ENCODE results near the gene FRMD1. TPM values are rescaled to one million over a fixed set of nuclear protein-coding genes. Genes with fewer than 3 reads are reported as not detected.

Gene FRMD1
- total RNA-seq, 1 donor from 2014 or later, result not detected

- Histone ChIP-seq H3K4me2 (ENCODE audit: low read length) (peak overlapping the region; percentile 83), H3K9ac (ENCODE audit: low read length) (peak overlapping the region; percentile 68), H3K4me1 (ENCODE audit: insufficient read depth, low read length) (peaks cover 25% of the 10 kb centered on the region), H3K9me3 (ENCODE audit: insufficient read depth, low read depth, low read length) (peaks cover 16% of the 10 kb centered on the region), H3K27ac (ENCODE audit: low read depth, low read length) (peak overlapping the region; percentile 34), H3K4me3 (ENCODE audit: insufficient read depth, low read depth, low read length) (peak overlapping the region; percentile 55), H3K36me3 (ENCODE audit: insufficient read depth, low read length) (no peaks in the 10 kb centered on the region), H2AFZ (ENCODE audit: low read depth, low read length) (peak overlapping the region; percentile 83), H4K20me1 (ENCODE audit: insufficient read depth, low read length) (no peaks in the 10 kb centered on the region), H3K79me2 (ENCODE audit: insufficient read depth, low read length) (no peaks in the 10 kb centered on the region), H3K27me3 (ENCODE audit: insufficient read depth, low read length) (no peaks in the 10 kb centered on the region)
- peak; percentile 78 for DNase-seq (ENCODE audit: low read depth)
- no peak overlapping the region for H3K27ac Mint-ChIP-seq (ENCODE audit: unreplicated experiment)
- no peak for FAIRE-seq
- H3K4me1 Mint-ChIP-seq (ENCODE audit: low read depth, unreplicated experiment), result peaks cover 20% of the 10 kb centered on the region
- H3K4me3 Mint-ChIP-seq (ENCODE audit: unreplicated experiment), result no peak overlapping the region
- peaks cover 23% of the 10 kb centered on the region for H3K9me3 Mint-ChIP-seq (ENCODE audit: unreplicated experiment)
- no peaks in the 10 kb centered on the region for H3K27me3 Mint-ChIP-seq (ENCODE audit: low read depth, unreplicated experiment)
- TF ChIP-seq EZH2 (IDR thresholded peaks at IDR 0.05; ENCODE audit: insufficient read depth, low read length) (no peak), CTCF (IDR thresholded peaks at IDR 0.05; ENCODE audit: insufficient read depth, low read depth, low read length) (no peak)
- no peaks in the 10 kb centered on the region for H3K36me3 Mint-ChIP-seq (ENCODE audit: low read depth, unreplicated experiment)
These were observed 43.8 kb downstream of the FRMD1 start for GRCh38 chr6:168035098-168035660.

GRCh38 chr6:168034537-168034936, 44.5 kb downstream of the FRMD1 start:
- H3K4me3 Mint-ChIP-seq (ENCODE audit: unreplicated experiment), result no peak overlapping the region
- no peak overlapping the region for H3K27ac Mint-ChIP-seq (ENCODE audit: unreplicated experiment)
- H3K27me3 Mint-ChIP-seq (ENCODE audit: low read depth, unreplicated experiment), result no peaks in the 10 kb centered on the region
- no peak overlapping the region for H3K27ac ChIP-seq (ENCODE audit: low read depth, low read length)
- TF ChIP-seq CTCF (IDR thresholded peaks at IDR 0.05; ENCODE audit: insufficient read depth, low read depth, low read length), result no peak
- no peak for TF ChIP-seq EZH2 (IDR thresholded peaks at IDR 0.05; ENCODE audit: insufficient read depth, low read length)
- H3K79me2 ChIP-seq (ENCODE audit: insufficient read depth, low read length), result no peaks in the 10 kb centered on the region
- H3K27me3 ChIP-seq (ENCODE audit: insufficient read depth, low read length), result no peaks in the 10 kb centered on the region
- H3K4me2 ChIP-seq (ENCODE audit: low read length), result no peak overlapping the region
- H3K36me3 Mint-ChIP-seq (ENCODE audit: low read depth, unreplicated experiment), result no peaks in the 10 kb centered on the region
- no peak overlapping the region for H3K9ac ChIP-seq (ENCODE audit: low read length)
- no peaks in the 10 kb centered on the region for H3K36me3 ChIP-seq (ENCODE audit: insufficient read depth, low read length)
- H3K9me3 ChIP-seq (ENCODE audit: insufficient read depth, low read depth, low read length), result peaks cover 11% of the 10 kb centered on the region
- FAIRE-seq (no peak), DNase-seq (ENCODE audit: low read depth) (no peak)
- peaks cover 25% of the 10 kb centered on the region for H3K4me1 Mint-ChIP-seq (ENCODE audit: low read depth, unreplicated experiment)
- H4K20me1 ChIP-seq (ENCODE audit: insufficient read depth, low read length), result no peaks in the 10 kb centered on the region
- peaks cover 25% of the 10 kb centered on the region for H3K4me1 ChIP-seq (ENCODE audit: insufficient read depth, low read length)
- H3K4me3 ChIP-seq (ENCODE audit: insufficient read depth, low read depth, low read length), result no peak overlapping the region
- H2AFZ ChIP-seq (ENCODE audit: low read depth, low read length), result no peak overlapping the region
- H3K9me3 Mint-ChIP-seq (ENCODE audit: unreplicated experiment), result peaks cover 17% of the 10 kb centered on the region

GRCh38 chr6:168033791-168034190, 45.2 kb downstream of the FRMD1 start:
- H3K9me3 ChIP-seq (ENCODE audit: insufficient read depth, low read depth, low read length), result peaks cover 6% of the 10 kb centered on the region
- no peak overlapping the region for H3K27ac ChIP-seq (ENCODE audit: low read depth, low read length)
- H3K79me2 ChIP-seq (ENCODE audit: insufficient read depth, low read length), result no peaks in the 10 kb centered on the region
- no peak overlapping the region for H2AFZ ChIP-seq (ENCODE audit: low read depth, low read length)
- no peak for FAIRE-seq
- Mint-ChIP-seq H3K27me3 (ENCODE audit: low read depth, unreplicated experiment) (no peaks in the 10 kb centered on the region), H3K4me1 (ENCODE audit: low read depth, unreplicated experiment) (peaks cover 25% of the 10 kb centered on the region), H3K27ac (ENCODE audit: unreplicated experiment) (no peak overlapping the region), H3K4me3 (ENCODE audit: unreplicated experiment) (no peak overlapping the region), H3K9me3 (ENCODE audit: unreplicated experiment) (peaks cover 13% of the 10 kb centered on the region), H3K36me3 (ENCODE audit: low read depth, unreplicated experiment) (no peaks in the 10 kb centered on the region)
- no peak for TF ChIP-seq EZH2 (IDR thresholded peaks at IDR 0.05; ENCODE audit: insufficient read depth, low read length)
- no peak for TF ChIP-seq CTCF (IDR thresholded peaks at IDR 0.05; ENCODE audit: insufficient read depth, low read depth, low read length)
- peaks cover 25% of the 10 kb centered on the region for H3K4me1 ChIP-seq (ENCODE audit: insufficient read depth, low read length)
- H4K20me1 ChIP-seq (ENCODE audit: insufficient read depth, low read length), result no peaks in the 10 kb centered on the region
- DNase-seq (ENCODE audit: low read depth), result no peak
- no peak overlapping the region for H3K9ac ChIP-seq (ENCODE audit: low read length)
- no peaks in the 10 kb centered on the region for H3K36me3 ChIP-seq (ENCODE audit: insufficient read depth, low read length)
- H3K4me2 ChIP-seq (ENCODE audit: low read length), result no peak overlapping the region
- no peak overlapping the region for H3K4me3 ChIP-seq (ENCODE audit: insufficient read depth, low read depth, low read length)
- H3K27me3 ChIP-seq (ENCODE audit: insufficient read depth, low read length), result no peaks in the 10 kb centered on the region

Data from astrocyte (in vitro differentiated cells and primary cell).